Stimulated activated naive CD8-positive, alpha-beta T cell treated with anti-CD3 and anti-CD28 coated beads, Interleukin-15, Interleukin-2, amounts not matched to agents 100 ng/mL and 50 ng/mL, for 24 hours (primary cell): ENCODE measurements around the gene GATA1.
A peak's percentile ranks its signal among the peaks of the same experiment; 100 is the strongest.

Experiments
- H3K27ac Mint-ChIP-seq: one replicate; pipeline ENCODE4 v1.8.0; 2021; ENCODE audit warnings: mild to moderate bottlenecking, mixed read lengths
- H3K27me3 Mint-ChIP-seq: one replicate; pipeline ENCODE4 v1.8.0; 2021; ENCODE audit warnings: mixed read lengths
- H3K36me3 Mint-ChIP-seq: one replicate; pipeline ENCODE4 v1.8.0; 2021; ENCODE audit warnings: low read depth, mixed read lengths
- H3K4me1 Mint-ChIP-seq: one replicate; pipeline ENCODE4 v1.8.0; 2021; ENCODE audit warnings: low read depth, mixed read lengths
- H3K4me3 Mint-ChIP-seq: one replicate; pipeline ENCODE4 v1.8.0; 2021; ENCODE audit warnings: mild to moderate bottlenecking, mixed read lengths
- H3K9me3 Mint-ChIP-seq: one replicate; pipeline ENCODE4 v1.8.0; 2021; ENCODE audit warnings: mixed read lengths

GATA1 gene

GRCh38 chrX:48772602-48773001 lies 13.8 kb upstream of the GATA1 start:
- H3K9me3 Mint-ChIP-seq: no peaks in the 10 kb centered on the region
- H3K27ac Mint-ChIP-seq: no peak overlapping the region
- no peaks in the 10 kb centered on the region for H3K27me3 Mint-ChIP-seq
- H3K4me1 Mint-ChIP-seq: no peaks in the 10 kb centered on the region
- H3K4me3 Mint-ChIP-seq: no peak overlapping the region
- no peaks in the 10 kb centered on the region for H3K36me3 Mint-ChIP-seq

DNA sequence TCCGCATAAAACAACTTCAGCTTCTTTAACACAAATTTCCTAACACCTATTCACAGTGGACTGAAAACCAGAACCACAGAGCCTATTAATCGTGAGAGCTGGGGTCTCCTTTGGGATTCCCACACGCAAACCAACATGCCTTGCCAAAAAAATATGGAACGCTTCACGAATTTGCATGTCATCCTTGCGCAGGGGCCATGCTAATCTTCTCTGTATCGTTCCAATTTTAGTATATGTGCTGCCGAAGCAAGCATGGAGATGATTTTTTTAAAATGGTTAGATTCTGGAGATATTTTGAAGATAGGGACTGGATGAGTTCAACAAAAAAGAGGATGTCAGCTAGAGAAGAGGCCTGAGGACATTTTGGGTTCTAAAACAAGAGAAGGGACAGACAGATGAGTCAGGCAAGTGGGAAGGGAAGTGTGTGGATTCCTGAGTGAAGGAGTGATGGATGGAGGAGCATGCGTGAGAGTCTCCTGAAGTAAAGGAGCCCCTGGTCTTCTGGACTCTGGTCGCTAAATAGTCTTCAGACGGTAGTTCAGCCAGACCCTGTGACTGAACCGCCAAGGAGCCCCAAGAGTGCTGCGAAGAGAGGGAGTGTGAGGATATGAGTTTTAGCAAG lies 9.5 kb upstream of the GATA1 start:
- H3K27me3 Mint-ChIP-seq: no peaks in the 10 kb centered on the region
- no peaks in the 10 kb centered on the region for H3K4me1 Mint-ChIP-seq
- no peak overlapping the region for H3K4me3 Mint-ChIP-seq

DNA sequence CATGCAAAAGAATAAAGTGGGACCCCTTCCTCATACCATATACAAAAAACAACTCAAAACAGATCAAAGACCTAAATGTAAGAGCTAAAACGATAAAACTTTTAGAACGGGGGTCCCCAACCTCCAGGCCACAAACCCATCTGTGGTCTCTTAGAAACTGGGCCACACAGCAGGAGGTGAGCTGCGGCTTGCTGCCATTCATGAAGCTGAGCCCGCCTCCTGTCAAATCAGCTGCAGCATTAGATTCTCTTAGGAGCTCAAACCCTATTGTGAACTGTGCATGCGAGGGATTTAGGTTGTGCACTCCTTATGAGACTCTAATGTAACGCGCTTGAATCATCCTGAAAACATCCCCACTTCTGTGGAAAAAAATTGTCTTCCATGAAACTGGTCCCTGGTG lies 7.0 kb upstream of the GATA1 start:
- H3K4me1 Mint-ChIP-seq: no peaks in the 10 kb centered on the region
- H3K36me3 Mint-ChIP-seq: no peaks in the 10 kb centered on the region
- no peaks in the 10 kb centered on the region for H3K27me3 Mint-ChIP-seq
- no peak overlapping the region for H3K4me3 Mint-ChIP-seq
- no peak overlapping the region for H3K27ac Mint-ChIP-seq
- H3K9me3 Mint-ChIP-seq: no peaks in the 10 kb centered on the region

More for the DNA sequence above, 9.5 kb upstream of the GATA1 start:
- Mint-ChIP-seq H3K9me3 (no peaks in the 10 kb centered on the region), H3K36me3 (no peaks in the 10 kb centered on the region), H3K27ac (no peak overlapping the region)

- no peak overlapping the region for H3K4me3 Mint-ChIP-seq
- no peak overlapping the region for H3K27ac Mint-ChIP-seq
- no peaks in the 10 kb centered on the region for H3K9me3 Mint-ChIP-seq
- no peaks in the 10 kb centered on the region for H3K36me3 Mint-ChIP-seq
- H3K27me3 Mint-ChIP-seq: no peaks in the 10 kb centered on the region
- no peaks in the 10 kb centered on the region for H3K4me1 Mint-ChIP-seq
Measured at GRCh38 chrX:48781705-48782104, 4.7 kb upstream of the GATA1 start.

- no peak overlapping the region for H3K4me3 Mint-ChIP-seq
- no peaks in the 10 kb centered on the region for H3K4me1 Mint-ChIP-seq
- H3K27ac Mint-ChIP-seq: no peak overlapping the region
- H3K27me3 Mint-ChIP-seq: no peaks in the 10 kb centered on the region
- no peaks in the 10 kb centered on the region for H3K9me3 Mint-ChIP-seq
- no peaks in the 10 kb centered on the region for H3K36me3 Mint-ChIP-seq
Measured at GRCh38 chrX:48782216-48782615, 4.2 kb upstream of the GATA1 start.

DNA sequence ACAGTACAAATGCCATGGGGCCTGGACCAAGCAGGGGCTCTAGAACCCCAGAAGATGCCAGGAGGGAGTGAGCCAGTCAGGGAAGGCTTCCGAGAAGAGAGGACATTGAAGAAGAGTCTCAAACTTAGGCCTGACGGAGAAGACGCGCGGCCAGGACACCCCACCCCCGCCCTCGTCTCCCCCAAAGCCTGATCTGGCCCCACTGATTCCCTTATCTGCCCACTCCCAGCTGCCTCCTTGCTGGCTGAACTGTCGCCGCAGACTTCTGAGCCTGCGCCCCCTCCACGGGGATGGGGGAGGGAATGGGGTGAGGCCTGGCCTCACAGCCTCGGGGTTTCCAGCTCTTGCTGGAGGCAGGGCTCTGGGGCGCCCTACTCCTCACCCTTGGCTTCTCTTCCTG lies 3.6 kb upstream of the GATA1 start:
- Mint-ChIP-seq H3K36me3 (no peaks in the 10 kb centered on the region), H3K27me3 (no peaks in the 10 kb centered on the region), H3K27ac (no peak overlapping the region), H3K9me3 (no peaks in the 10 kb centered on the region), H3K4me3 (no peak overlapping the region), H3K4me1 (no peaks in the 10 kb centered on the region)

DNA sequence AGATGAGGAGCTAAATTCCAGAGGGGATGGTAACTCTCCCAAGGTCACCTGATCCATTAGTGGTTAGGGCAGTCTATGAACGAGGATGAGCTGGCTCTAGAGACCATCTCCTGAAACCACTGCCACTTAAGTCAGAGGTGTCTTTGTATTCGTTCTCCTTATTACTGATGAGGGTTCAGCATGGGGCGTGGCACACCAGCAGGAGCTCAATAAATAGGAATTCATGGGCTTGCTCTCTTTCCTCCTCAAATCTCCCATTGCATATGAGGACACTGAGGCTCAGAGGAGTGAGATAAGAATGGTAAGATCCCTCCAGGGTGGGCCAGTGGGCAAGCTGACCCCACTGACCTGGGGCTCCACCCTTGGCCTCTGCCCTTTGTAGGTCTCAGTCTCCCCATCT lies 1.7 kb upstream of the GATA1 start:
- no peaks in the 10 kb centered on the region for H3K27me3 Mint-ChIP-seq
- H3K27ac Mint-ChIP-seq: no peak overlapping the region
- peaks cover 3% of the 10 kb centered on the region for H3K4me1 Mint-ChIP-seq
- H3K9me3 Mint-ChIP-seq: no peaks in the 10 kb centered on the region
- no peaks in the 10 kb centered on the region for H3K36me3 Mint-ChIP-seq
- H3K4me3 Mint-ChIP-seq: no peak overlapping the region

DNA sequence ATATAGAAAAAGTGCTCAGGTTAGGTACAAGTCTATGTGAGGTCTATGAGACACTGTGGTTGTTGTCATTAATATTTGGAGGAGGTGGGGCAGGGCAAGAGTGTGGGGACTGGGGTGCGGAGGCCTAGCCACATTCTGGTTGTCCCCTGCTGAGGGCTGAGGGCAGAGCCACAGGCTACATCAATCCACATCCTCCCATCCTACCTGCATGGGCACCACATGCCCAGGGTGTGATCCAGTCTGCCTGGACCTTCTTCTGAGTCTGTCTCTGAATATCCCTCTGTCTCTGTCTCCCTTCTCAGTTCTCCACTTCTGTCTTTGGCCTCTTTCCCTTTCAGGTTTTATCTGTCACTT lies 1.2 kb upstream of the GATA1 start:
- no peak overlapping the region for H3K27ac Mint-ChIP-seq
- H3K4me3 Mint-ChIP-seq: no peak overlapping the region
- no peaks in the 10 kb centered on the region for H3K9me3 Mint-ChIP-seq
- no peaks in the 10 kb centered on the region for H3K36me3 Mint-ChIP-seq
- H3K4me1 Mint-ChIP-seq: peaks cover 3% of the 10 kb centered on the region
- H3K27me3 Mint-ChIP-seq: no peaks in the 10 kb centered on the region

GRCh38 chrX:48785540-48786214 lies 713 bp upstream of the GATA1 start:
- no peaks in the 10 kb centered on the region for H3K36me3 Mint-ChIP-seq
- H3K9me3 Mint-ChIP-seq: no peaks in the 10 kb centered on the region
- H3K27me3 Mint-ChIP-seq: no peaks in the 10 kb centered on the region
- no peak overlapping the region for H3K27ac Mint-ChIP-seq
- H3K4me3 Mint-ChIP-seq: no peak overlapping the region
- peaks cover 3% of the 10 kb centered on the region for H3K4me1 Mint-ChIP-seq

GRCh38 chrX:48786825-48787504 lies 575 bp downstream of the GATA1 start:
- H3K4me3 Mint-ChIP-seq: no peak overlapping the region
- H3K27ac Mint-ChIP-seq: peak overlapping the region; percentile 2
- no peaks in the 10 kb centered on the region for H3K36me3 Mint-ChIP-seq
- no peaks in the 10 kb centered on the region for H3K9me3 Mint-ChIP-seq
- peaks cover 3% of the 10 kb centered on the region for H3K4me1 Mint-ChIP-seq
- no peaks in the 10 kb centered on the region for H3K27me3 Mint-ChIP-seq

- peak overlapping the region; percentile 74 for H3K27ac Mint-ChIP-seq
- no peak overlapping the region for H3K4me3 Mint-ChIP-seq
- H3K36me3 Mint-ChIP-seq: no peaks in the 10 kb centered on the region
- H3K27me3 Mint-ChIP-seq: no peaks in the 10 kb centered on the region
- H3K9me3 Mint-ChIP-seq: no peaks in the 10 kb centered on the region
- H3K4me1 Mint-ChIP-seq: peaks cover 3% of the 10 kb centered on the region
Measured at GRCh38 chrX:48787505-48788443, 1.4 kb downstream of the GATA1 start.

- no peaks in the 10 kb centered on the region for H3K36me3 Mint-ChIP-seq
- H3K27me3 Mint-ChIP-seq: no peaks in the 10 kb centered on the region
- peak overlapping the region; percentile 31 for H3K27ac Mint-ChIP-seq
- H3K4me3 Mint-ChIP-seq: no peak overlapping the region
- peaks cover 3% of the 10 kb centered on the region for H3K4me1 Mint-ChIP-seq
- no peaks in the 10 kb centered on the region for H3K9me3 Mint-ChIP-seq
Measured at GRCh38 chrX:48789366-48790220, 3.2 kb downstream of the GATA1 start.

DNA sequence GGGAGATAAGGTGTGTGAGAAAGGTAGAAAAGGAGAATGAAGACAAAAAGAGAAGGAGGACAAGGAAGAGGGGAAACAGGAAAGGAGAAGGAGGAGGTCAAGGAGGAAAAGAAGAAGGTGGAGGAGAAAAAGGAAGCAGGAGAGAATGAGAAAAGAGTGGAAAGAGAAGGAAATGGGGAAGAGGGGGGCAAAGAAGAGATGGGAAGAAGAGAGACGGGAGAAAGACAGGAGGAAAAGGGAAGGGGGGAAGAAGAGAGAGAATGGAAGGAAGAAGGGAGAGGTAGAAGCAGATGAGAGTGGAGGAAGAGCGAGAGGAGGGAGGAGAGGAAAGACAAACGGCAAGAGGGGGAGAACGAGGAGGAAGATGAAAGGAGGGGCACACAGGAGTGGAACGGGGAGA lies 4.1 kb downstream of the GATA1 start:
- Mint-ChIP-seq H3K36me3 (no peaks in the 10 kb centered on the region), H3K4me1 (peaks cover 3% of the 10 kb centered on the region), H3K9me3 (no peaks in the 10 kb centered on the region), H3K27ac (no peak overlapping the region), H3K27me3 (no peaks in the 10 kb centered on the region), H3K4me3 (no peak overlapping the region)
